ENCODE results near the gene FBXO30. TPM values are rescaled to one million over a fixed set of nuclear protein-coding genes. Genes with fewer than 3 reads are reported as not detected.

The FBXO30 gene
- total and polyA plus RNA-seq, 10 of the 15 experiments (the other 5 are each of a cell fraction or from before 2014, with no cell fraction given), result 1.7 to 6.9 (median 5.3) TPM

- no peak for DNase-seq (ENCODE audit: low read depth, low spot score)
- H3K4me3 ChIP-seq, result no peak overlapping the region
- TF ChIP-seq, protein P1, sequence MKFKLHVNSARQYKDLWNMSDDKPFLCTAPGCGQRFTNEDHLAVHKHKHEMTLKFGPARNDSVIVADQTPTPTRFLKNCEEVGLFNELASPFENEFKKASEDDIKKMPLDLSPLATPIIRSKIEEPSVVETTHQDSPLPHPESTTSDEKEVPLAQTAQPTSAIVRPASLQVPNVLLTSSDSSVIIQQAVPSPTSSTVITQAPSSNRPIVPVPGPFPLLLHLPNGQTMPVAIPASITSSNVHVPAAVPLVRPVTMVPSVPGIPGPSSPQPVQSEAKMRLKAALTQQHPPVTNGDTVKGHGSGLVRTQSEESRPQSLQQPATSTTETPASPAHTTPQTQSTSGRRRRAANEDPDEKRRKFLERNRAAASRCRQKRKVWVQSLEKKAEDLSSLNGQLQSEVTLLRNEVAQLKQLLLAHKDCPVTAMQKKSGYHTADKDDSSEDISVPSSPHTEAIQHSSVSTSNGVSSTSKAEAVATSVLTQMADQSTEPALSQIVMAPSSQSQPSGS (IDR thresholded peaks at IDR 0.05; ENCODE audit: low read length), result no peak
- TF ChIP-seq TCF7 (IDR thresholded peaks at IDR 0.05; ENCODE audit: borderline replicate concordance), result no peak
- TF ChIP-seq SIN3A (IDR thresholded peaks at IDR 0.05; ENCODE audit: low read depth, low read length), result no peak
- no peak for TF ChIP-seq SPI1 (IDR thresholded peaks at IDR 0.05; ENCODE audit: borderline replicate concordance, insufficient read depth, low read depth, low read length)
- TF ChIP-seq CEBPZ (IDR thresholded peaks at IDR 0.05; ENCODE audit: low read depth, low read length), result no peak
- no peak for TF ChIP-seq ZNF384 (IDR thresholded peaks at IDR 0.05; ENCODE audit: borderline replicate concordance, low read depth, low read length)
- TF ChIP-seq CBX3 (IDR thresholded peaks at IDR 0.05; ENCODE audit: borderline replicate concordance, low read depth), result no peak
- no peak for TF ChIP-seq ATF3 (IDR thresholded peaks at IDR 0.05; ENCODE audit: borderline replicate concordance, extremely low read depth, low read depth, low read length)
- no peak for TF ChIP-seq MYC (IDR thresholded peaks at IDR 0.05; ENCODE audit: insufficient read depth, insufficient read length, insufficient replicate concordance, low read length, severe bottlenecking)
- POLR2A ChIA-PET, result no interaction called here
- H3K27me3 ChIP-seq (replicated peaks in 1 of 2; ENCODE audit: control insufficient read depth in 2 of 2, insufficient read depth in 2 of 2, low read length in 1 of 2), result no peaks in the 10 kb centered on the region
- H2AFZ ChIP-seq (ENCODE audit: control insufficient read depth, low read depth, low read length), result no peak overlapping the region
- peaks cover 5% of the 10 kb centered on the region for H3K4me1 ChIP-seq (ENCODE audit: control insufficient read depth, insufficient read depth, low read length)
- no peaks in the 10 kb centered on the region; a peak in 1 of 4 replicates for H3K36me3 ChIP-seq (ENCODE audit: control insufficient read depth in 2 of 2, insufficient read depth in 2 of 2, low read length in 1 of 2)
- ATAC-seq, result no peak
- peaks cover 9% of the 10 kb centered on the region for H3K79me2 ChIP-seq (ENCODE audit: control insufficient read depth, insufficient read depth, low read length)
- H3K4me2 ChIP-seq (ENCODE audit: control insufficient read depth, insufficient read depth), result no peak overlapping the region
- BruUV-seq (replicated peaks), result no TSS peak
- intact Hi-C loops (cut with micrococcal nuclease; ENCODE audit: unreplicated experiment) (no loop called here), in situ Hi-C loops (cut with MboI) (no loop called here)
- H3K27ac ChIP-seq (ENCODE audit: control insufficient read depth, insufficient read depth), result no peak overlapping the region
- FAIRE-seq, result no peak
- CTCF ChIA-PET, result no interaction called here
- WGBS (ENCODE audit: insufficient coverage, insufficient replicate concordance, low lambda C conversion rate, missing lambda C conversion rate), result 100% methylated on average over 1 of the region's 1 CpG
- no peaks in the 10 kb centered on the region for H4K20me1 ChIP-seq (ENCODE audit: control insufficient read depth, insufficient read depth)
- no peak overlapping the region for H3K9ac ChIP-seq (ENCODE audit: control insufficient read depth, insufficient read depth, low read length)
- no peaks in the 10 kb centered on the region for H3K9me3 ChIP-seq (replicated peaks; ENCODE audit: control insufficient read depth, insufficient read depth, low read length)
- RAD21 ChIA-PET (ENCODE audit: unreplicated experiment), result no interaction called here
- SMC1A ChIA-PET (ENCODE audit: uncharacterized antibody, unreplicated experiment), result interaction anchor here (0.9 to 1.0 kb wide), 2 partner anchors 9 to 46 kb away, joined by 3 read pairs; no protein-coding TSS in a partner anchor
These were observed 5.4 kb upstream of the FBXO30 start for GRCh38 chr6:145819994-145820393.
